GM10266 (cell line): ENCODE data around the gene OSBPL2.

Source experiments
- DNase-seq: peaks from one replicate; pipeline ENCODE4 v3.0.0; 2012; ENCODE audit errors: extremely low spot score
- CTCF ChIP-seq: IDR thresholded peaks from 2 replicates; pipeline ENCODE4 v1.5.1; 2012; ENCODE audit warnings: mild to moderate bottlenecking, low read depth; ENCODE audit not compliant: control insufficient read depth, insufficient read depth; ENCODE audit errors: missing control alignments

OSBPL2 gene

GRCh38 chr20:62248890-62249560 lies 10.7 kb downstream of the OSBPL2 start:
- no peak for TF ChIP-seq CTCF
- no peak for DNase-seq

GRCh38 chr20:62252342-62252966 lies 14.1 kb downstream of the OSBPL2 start:
- DNase-seq, result no peak
- TF ChIP-seq CTCF, result no peak

- no peak for DNase-seq
- no peak for TF ChIP-seq CTCF
These were observed 15.1 kb downstream of the OSBPL2 start for GRCh38 chr20:62253398-62253797.

- no peak for TF ChIP-seq CTCF
- no peak for DNase-seq
These were observed 15.9 kb downstream of the OSBPL2 start for GRCh38 chr20:62254021-62254724.

GRCh38 chr20:62255976-62256375 lies 17.7 kb downstream of the OSBPL2 start:
- TF ChIP-seq CTCF, result no peak
- DNase-seq, result no peak

- DNase-seq, result no peak
- TF ChIP-seq CTCF, result no peak
These were observed 20.4 kb downstream of the OSBPL2 start for GRCh38 chr20:62258499-62259293.
